ENCODE results near the gene EIF4G3.
"Not testable (repeated sequence)": the region's sequence is repeated elsewhere in the genome, so short reads cannot be mapped to it uniquely, and the experiment has no call there.

The EIF4G3 gene

GRCh38 chr1:20932437-20932977, 244.2 kb downstream of the EIF4G3 start:
- peak; percentile 29 for DNase-seq

- no peak for DNase-seq
These were observed 244.7 kb downstream of the EIF4G3 start for GRCh38 chr1:20931930-20932436.

GRCh38 chr1:20930427-20930826, 246.3 kb downstream of the EIF4G3 start:
- no peak for DNase-seq

GRCh38 chr1:20928146-20928545, 248.6 kb downstream of the EIF4G3 start:
- DNase-seq, result no peak

- no peak for DNase-seq
These were observed 255.4 kb downstream of the EIF4G3 start for GRCh38 chr1:20921285-20921684.

- no peak for DNase-seq
These were observed 263.5 kb downstream of the EIF4G3 start for GRCh38 chr1:20913242-20913641.

- not testable (repeated sequence) for DNase-seq
These were observed 269.2 kb downstream of the EIF4G3 start for GRCh38 chr1:20907526-20907925.

GRCh38 chr1:20903437-20903836, 273.3 kb downstream of the EIF4G3 start:
- peak; percentile 8 for DNase-seq

GRCh38 chr1:20900056-20900455, 276.6 kb downstream of the EIF4G3 start:
- no peak for DNase-seq

GRCh38 chr1:20899154-20899972, 277.3 kb downstream of the EIF4G3 start:
- no peak for DNase-seq

- no peak for DNase-seq
These were observed 279.9 kb downstream of the EIF4G3 start for GRCh38 chr1:20896826-20897225.

- DNase-seq, result no peak
These were observed 282.8 kb downstream of the EIF4G3 start for GRCh38 chr1:20893931-20894330.

- no peak for DNase-seq
These were observed 285.6 kb downstream of the EIF4G3 start for GRCh38 chr1:20891091-20891490.

- DNase-seq, result no peak
These were observed 289.5 kb downstream of the EIF4G3 start for GRCh38 chr1:20887246-20887645.

GRCh38 chr1:20885121-20885520, 291.6 kb downstream of the EIF4G3 start:
- DNase-seq, result no peak

- DNase-seq, result no peak
These were observed 292.2 kb downstream of the EIF4G3 start for GRCh38 chr1:20884513-20884912.

- no peak for DNase-seq
These were observed 292.9 kb downstream of the EIF4G3 start for GRCh38 chr1:20883766-20884165.

GRCh38 chr1:20882837-20883236, 293.9 kb downstream of the EIF4G3 start:
- DNase-seq, result no peak

- no peak for DNase-seq
These were observed 297.9 kb downstream of the EIF4G3 start for GRCh38 chr1:20878799-20879198.

GRCh38 chr1:20875198-20875973, 301.3 kb downstream of the EIF4G3 start:
- DNase-seq, result no peak

GRCh38 chr1:20873311-20873710, 303.4 kb downstream of the EIF4G3 start:
- DNase-seq, result no peak

- DNase-seq, result no peak
These were observed 305.3 kb downstream of the EIF4G3 start for GRCh38 chr1:20871419-20871818.

GRCh38 chr1:20870718-20871117, 306.0 kb downstream of the EIF4G3 start:
- DNase-seq, result no peak

- no peak for DNase-seq
These were observed 308.4 kb downstream of the EIF4G3 start for GRCh38 chr1:20868263-20868662.

All from CD4-positive, alpha-beta T cell treated with Interleukin-4 for 4 hours (primary cell).